ENCODE measurements around the gene XYLT1.

The XYLT1 gene

DNA sequence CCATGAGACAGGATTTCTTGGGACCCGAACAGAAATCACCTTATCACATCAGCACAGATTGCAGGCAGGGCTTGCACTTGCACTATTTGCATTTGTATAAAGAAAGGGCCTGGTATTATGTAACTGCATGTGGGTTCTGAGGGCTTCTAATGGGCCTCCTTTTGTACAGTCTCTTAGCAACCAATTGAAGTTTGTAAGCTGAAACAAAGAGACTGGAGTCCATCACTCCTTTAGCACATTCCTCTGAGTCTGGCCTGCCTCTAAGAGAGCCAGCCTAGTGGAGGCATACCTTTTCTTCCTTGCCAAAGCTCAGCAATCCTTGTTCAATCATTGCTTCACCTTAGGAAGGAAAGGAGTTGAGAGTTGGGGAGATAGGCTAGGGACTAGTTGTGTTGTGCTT lies 387.1 kb downstream of the XYLT1 start:
- no peak for TF ChIP-seq CTCF (conservative IDR thresholded peaks at IDR 0.05; ENCODE audit: low read depth, low read length)
- no peak overlapping the region for H3K4me3 ChIP-seq (ENCODE audit: low read depth, low read length)
- DNase-seq (ENCODE audit: low read depth) = no peak

DNA sequence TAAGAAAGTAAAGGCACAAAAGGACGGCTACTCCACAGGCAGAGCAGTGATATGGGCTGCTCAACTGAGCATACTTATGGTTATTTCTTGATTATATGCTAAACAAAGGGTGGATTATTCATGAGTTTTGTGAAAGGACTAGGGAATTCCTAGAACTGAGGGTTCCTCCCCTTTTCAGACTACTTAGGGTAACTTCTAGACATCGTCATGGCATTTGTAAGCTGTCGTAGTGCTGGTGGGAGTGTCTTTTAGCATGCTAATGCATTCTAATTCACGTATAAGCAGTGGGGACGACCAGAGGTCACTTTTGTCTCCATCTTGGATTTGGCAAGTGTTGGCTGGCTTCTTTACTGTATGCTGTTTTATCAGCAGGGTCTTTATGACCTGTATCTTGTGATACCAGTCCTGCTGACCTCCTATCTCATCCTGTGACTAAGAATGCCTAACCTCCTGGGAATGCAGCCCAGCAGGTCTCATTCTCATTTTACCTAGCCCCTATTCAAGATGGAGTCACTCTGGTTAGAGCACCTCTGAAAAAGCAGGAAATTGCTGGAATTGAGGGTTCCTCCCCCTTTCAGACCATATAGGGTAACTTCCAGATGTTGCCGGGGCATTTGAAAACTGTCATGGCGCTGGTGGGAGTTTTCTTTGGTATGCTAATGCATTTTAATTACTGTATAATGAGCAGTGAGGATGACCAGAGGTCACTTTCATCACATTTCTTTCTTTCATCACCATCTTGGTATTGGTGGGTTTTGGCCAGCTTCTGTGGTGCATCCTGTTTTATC lies 388.5 kb downstream of the XYLT1 start:
- no peak for TF ChIP-seq CTCF (conservative IDR thresholded peaks at IDR 0.05; ENCODE audit: low read depth, low read length)
- H3K4me3 ChIP-seq (ENCODE audit: low read depth, low read length) = no peak overlapping the region
- no peak for DNase-seq (ENCODE audit: low read depth)

GRCh38 chr16:17080105-17080504 lies 390.7 kb downstream of the XYLT1 start:
- TF ChIP-seq CTCF (conservative IDR thresholded peaks at IDR 0.05; ENCODE audit: low read depth, low read length) = no peak
- DNase-seq (ENCODE audit: low read depth) = no peak
- H3K4me3 ChIP-seq (ENCODE audit: low read depth, low read length) = no peak overlapping the region

DNA sequence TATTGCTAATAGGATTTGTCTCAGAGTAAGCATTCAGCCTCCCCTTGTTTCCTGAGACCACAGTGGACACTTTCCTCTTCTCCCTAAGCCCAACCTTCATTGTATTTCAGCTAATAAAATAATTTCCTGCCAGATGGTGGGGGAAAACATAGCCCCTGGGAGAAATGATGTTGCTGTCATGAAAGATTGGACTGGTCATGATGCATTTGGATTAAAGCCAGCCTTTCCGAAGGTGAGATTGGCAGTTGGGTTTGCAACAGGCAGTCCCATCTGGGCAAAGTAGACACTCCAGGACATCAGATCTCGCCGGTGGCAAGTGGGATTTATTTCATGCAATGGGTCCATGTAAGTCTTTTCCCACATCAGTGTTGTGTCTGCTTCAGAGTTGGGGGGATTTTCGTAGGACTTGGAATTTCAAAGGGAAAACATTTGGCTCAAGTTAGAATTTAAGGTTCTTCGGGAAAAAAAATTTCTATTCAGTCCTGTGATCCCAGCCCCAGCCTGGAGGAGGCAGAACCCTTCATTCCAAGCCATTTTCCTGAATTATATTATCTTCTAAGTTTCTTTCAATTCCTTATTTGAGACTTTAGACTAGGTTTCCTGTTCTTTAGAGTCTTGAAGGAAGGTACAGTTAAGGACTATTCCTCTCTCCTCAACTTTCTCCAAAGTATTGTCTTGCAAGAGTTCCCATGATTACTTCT lies 391.7 kb downstream of the XYLT1 start:
- TF ChIP-seq CTCF (conservative IDR thresholded peaks at IDR 0.05; ENCODE audit: low read depth, low read length) = no peak
- no peak for DNase-seq (ENCODE audit: low read depth)
- H3K4me3 ChIP-seq (ENCODE audit: low read depth, low read length) = no peak overlapping the region

GRCh38 chr16:17076818-17077498 lies 393.8 kb downstream of the XYLT1 start:
- TF ChIP-seq CTCF (conservative IDR thresholded peaks at IDR 0.05; ENCODE audit: low read depth, low read length) = no peak

DNA sequence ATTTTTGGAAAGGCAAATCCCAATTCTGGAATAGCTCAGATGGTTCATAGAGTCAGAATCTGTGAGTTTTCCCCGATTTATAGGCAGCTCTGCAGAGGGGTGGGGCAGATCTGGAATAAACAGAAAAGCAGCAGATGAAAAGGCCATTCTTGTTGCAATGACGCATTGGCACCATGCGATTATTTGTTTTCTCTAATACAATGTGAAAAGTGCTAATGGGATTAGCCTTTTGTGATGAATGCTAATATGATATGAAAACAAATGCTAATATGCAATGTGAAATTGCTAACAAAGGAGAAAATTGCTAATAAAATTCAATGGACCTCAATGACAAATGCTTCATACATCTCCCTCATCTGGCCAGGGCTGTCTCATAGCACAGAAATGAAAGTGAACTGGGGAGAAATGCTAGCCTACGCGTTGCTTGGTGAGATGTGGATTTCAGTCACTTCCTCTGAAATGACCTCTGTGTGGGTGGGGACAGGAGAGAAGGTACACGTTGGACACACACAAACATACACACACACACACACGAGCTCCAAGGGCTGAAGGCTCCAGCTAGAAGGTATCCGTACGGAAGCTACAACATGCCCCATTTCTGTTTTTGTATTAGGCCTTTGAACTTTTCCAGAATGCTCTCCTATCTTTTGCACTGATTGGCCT lies 394.5 kb downstream of the XYLT1 start:
- H3K4me3 ChIP-seq (ENCODE audit: low read depth, low read length) = no peak overlapping the region
- no peak for DNase-seq (ENCODE audit: low read depth)
- no peak for TF ChIP-seq CTCF (conservative IDR thresholded peaks at IDR 0.05; ENCODE audit: low read depth, low read length)

More at GRCh38 chr16:17076818-17077498, 393.8 kb downstream of the XYLT1 start:
- no peak overlapping the region for H3K4me3 ChIP-seq (ENCODE audit: low read depth, low read length)
- DNase-seq (ENCODE audit: low read depth) = no peak
